Breast epithelium (tissue), 3 donors: ENCODE measurements around the gene PPARA.

Experiments used
- POLR2AphosphoS5 ChIP-seq, 3 donors: sonication (generic); formaldehyde crosslinking; IDR thresholded peaks; one replicate each; pipeline ENCODE4 v1.6.1; 2017; ENCODE audit warnings: antibody characterized with exemption in 3 of 3
- TF ChIP-seq, protein P1 (sequence below), 3 donors: fragments of 450-650 bp; IDR thresholded peaks; one replicate each; pipeline ENCODE4 v1.5.1; 2016 to 2017; ENCODE audit warnings: antibody characterized with exemption in 3 of 3, mild to moderate bottlenecking in 3 of 3, moderate library complexity in 3 of 3

DNA sequence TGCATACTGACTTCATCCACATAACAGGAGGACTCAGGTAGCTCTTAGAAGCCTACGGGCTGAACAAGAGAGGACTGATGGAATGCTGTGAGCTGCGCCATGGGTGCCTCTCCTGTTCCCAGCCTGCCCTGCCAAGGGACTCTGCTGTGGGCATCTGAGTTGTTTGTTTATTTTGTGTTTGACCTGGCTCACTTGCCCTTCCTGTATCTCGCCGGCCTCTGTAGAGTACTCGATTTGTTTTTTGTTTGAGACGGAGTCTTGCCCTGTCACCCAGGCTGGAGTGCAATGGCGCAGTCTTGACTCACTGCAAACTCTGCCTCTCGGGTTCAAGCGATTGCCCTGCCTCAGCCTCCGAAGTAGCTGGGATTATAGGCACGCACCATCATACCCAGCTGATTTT lies 119.2 kb downstream of the PPARA start:
- no peak for TF ChIP-seq POLR2AphosphoS5 (IDR thresholded peaks at IDR 0.05)
- TF ChIP-seq, protein P1, sequence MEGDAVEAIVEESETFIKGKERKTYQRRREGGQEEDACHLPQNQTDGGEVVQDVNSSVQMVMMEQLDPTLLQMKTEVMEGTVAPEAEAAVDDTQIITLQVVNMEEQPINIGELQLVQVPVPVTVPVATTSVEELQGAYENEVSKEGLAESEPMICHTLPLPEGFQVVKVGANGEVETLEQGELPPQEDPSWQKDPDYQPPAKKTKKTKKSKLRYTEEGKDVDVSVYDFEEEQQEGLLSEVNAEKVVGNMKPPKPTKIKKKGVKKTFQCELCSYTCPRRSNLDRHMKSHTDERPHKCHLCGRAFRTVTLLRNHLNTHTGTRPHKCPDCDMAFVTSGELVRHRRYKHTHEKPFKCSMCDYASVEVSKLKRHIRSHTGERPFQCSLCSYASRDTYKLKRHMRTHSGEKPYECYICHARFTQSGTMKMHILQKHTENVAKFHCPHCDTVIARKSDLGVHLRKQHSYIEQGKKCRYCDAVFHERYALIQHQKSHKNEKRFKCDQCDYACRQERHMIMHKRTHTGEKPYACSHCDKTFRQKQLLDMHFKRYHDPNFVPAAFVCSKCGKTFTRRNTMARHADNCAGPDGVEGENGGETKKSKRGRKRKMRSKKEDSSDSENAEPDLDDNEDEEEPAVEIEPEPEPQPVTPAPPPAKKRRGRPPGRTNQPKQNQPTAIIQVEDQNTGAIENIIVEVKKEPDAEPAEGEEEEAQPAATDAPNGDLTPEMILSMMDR (IDR thresholded peaks at IDR 0.05): no peak
